GM19395 (cell line): Measurements from ENCODE around the gene TRAF3.

Experiments
- ATAC-seq: cut with Tn5 transposase; IDR thresholded peaks from one replicate; pipeline ENCODE4 v1.9.1; 2021; ENCODE audit warnings: mild to moderate bottlenecking, moderate library complexity; ENCODE audit not compliant: unreplicated experiment

TRAF3 gene

DNA sequence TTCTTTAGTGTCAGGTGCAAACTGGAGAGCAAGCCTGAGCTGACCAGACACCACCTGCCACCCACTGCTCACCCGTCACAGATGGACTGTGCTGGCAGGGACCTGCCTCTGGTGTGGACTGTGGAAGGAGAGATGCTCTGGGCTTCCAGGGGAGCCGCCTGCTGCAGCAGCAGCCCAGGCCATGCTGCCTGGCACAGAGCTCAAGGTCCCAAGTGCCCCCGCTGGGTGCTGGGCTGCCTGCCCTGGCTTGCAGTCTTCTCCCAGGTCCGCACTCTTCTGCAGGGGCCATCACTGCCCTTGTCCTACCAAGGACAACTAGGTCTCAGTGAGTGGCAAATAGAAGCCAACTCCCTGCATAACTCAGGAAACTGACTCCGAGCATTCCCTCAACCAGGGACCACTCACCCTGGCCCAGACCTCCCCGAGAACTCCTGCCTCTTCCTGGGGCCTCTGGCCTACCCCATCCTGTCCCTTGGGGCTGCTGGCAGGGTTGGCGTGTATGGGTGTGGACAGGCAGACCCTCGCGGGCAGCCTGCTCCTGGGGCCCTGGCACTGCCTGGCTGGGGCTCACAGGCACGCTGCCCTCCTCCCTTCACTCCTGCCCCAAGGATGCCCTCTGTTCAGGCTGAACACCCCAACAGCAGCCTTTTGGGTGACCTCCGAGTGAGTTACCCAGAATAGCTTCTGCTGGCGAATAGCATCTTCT lies 154.5 kb downstream of the TRAF3 start:
- ATAC-seq, result no peak

DNA sequence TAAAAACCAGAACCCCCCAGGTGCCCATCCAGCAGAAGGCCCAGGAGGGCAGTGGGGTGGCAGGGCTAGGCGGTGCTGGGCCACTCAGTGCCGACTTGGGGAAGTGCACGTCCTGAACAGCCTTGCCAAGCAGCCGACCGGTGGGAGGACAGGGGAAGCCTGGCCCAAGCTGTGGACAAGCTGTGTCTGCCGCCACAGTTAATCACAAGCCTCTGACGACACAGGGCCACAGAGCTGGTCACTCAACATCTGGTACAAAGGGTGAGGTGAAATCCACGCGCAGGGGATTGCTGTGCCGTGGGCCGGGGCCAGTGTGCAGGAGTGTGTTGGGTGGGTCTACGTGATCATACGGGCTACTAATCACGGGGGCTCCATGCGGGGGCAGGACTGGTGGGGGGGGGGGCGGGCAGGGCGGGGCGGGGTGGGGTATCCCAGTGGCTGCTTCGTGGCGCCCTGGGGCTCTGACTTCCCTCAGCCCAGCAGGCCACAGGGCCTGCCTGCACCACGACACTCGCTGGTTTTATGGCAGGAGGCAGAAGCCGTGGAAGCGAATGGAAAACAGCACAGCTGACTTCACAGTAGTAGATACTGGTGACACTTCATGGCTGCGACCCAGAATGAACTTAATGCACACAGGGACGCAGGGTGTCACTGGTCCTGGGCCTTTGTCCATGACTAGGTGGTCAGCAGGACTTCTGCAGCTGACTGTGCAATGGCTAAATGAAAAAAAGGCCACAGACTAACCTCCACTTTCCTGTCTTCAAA lies 155.4 kb downstream of the TRAF3 start:
- no peak for ATAC-seq

DNA sequence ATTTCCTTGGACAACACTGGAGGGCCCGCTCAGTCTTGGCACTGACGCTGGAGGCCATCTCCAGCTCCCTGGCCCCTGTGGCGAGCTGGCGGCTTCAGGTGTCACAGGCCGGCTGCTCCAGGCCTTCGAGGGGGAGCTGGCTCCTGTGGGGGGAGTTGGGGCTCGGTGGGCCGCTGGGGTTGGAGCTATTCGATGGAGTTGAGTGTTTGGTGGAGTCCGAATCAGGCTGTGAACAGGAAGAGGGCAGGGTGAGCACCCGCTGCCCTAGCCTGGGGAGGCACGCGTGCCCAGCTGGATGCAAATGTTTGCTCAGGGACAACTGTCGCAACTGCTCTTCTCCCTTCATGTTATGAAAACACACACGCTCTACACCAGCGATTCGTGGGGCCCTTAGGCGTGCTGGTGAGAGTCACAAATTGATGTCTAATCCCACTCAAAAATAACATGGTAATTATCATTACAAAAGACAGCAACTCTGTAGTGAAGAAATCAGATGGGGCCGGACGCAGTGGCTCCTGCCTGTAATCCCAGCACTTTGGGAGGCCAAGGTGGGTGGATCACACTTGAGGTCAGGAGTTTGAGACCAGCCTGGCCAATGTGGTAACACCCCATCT lies 156.5 kb downstream of the TRAF3 start:
- no peak for ATAC-seq

DNA sequence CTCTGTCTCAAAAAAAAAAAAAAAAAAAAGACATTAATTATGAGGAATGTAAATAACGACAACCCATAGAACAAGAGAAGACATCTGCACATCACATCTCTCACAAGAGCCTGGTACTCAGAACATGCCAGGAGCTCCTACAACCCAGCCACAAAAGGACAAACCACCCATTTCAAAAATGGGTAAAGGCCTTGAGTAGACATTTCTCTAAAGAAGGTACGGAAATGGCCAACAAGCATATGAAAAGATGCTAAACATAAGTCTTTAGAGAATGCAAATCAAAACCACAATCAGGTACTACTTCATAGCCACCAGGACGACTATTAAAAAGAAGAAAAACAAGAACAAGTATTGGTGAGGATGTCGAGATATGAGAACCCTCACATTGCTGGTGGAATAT lies 158.5 kb downstream of the TRAF3 start:
- no peak for ATAC-seq

DNA sequence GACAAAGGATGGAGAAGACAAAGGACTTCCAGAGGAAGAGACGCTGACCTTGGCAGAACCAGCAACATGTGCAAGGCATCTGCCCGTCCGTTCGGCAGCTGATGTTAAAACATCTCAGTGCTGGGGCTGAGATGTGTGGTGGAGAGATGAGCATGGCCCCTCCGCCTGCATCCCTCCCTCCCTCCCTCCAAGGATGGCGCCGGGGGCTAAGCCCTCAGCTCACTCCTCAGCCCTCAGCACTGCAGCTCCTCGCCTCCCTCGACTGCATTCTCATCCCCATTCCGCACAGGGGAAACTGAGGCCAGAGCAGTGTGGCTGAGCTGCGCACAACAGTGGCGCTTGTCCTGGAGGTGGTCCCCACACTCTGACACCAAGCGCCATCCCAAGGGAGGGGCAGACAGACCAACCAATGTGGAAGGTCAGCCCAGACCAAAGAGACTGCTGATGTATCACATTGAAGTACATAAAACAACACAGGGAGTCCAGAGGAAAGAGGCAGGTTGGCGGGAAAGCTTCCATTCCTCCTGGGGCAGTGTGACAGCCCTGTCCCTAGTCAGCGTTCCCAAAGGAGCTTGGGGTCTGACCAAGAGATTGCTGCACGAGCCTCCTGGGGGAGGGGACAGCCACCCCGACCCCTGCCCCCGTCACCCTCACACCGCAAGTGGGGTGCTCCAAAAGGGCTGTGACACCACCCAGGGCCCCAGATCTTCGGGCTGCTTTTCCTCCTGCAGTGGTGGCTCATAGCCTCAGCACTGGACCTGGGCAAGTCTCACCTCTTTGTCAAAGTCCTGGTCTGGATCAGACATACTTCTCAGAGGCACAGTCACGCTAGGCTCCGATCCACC lies 160.3 kb downstream of the TRAF3 start:
- no peak for ATAC-seq

DNA sequence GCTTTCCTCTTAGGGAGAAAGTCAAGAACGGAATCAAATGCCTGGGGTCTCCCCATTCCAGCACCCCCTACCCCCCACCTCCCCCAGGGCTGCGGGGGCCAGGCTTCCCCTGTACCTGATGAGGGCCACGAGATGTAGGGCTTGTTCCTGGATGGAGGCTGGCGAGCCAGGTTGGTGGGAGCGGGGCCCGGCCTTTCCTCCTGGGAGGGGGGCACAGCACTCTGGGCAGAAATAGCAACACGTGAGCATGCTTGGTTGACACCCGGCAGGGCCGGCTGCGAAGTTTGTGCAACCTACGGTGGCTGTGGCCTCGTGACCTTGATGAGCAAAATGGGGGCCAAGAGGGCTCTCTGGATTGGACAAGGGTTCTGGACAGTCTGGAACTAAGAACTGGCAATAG lies 160.9 kb downstream of the TRAF3 start:
- ATAC-seq, result no peak

DNA sequence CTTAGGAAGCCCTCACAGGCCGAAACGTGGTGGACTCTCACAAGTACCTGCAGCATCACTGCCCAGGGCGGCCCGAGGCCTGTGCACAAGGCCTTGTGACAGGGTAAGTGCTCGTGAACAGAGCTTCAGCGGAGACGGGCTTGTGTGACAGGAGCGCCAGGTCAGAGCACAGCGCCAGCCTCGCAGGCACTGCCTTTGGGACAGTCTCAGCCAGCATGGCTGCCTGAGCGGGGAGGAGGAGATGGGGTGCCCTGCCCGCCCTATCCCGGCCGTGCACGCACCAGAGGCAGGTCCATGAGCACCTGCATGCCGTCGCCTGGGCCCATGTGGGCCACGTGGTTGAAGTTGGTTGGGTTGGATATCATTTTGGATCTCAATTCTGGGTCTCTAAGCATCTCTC lies 162.1 kb downstream of the TRAF3 start:
- ATAC-seq, result no peak

DNA sequence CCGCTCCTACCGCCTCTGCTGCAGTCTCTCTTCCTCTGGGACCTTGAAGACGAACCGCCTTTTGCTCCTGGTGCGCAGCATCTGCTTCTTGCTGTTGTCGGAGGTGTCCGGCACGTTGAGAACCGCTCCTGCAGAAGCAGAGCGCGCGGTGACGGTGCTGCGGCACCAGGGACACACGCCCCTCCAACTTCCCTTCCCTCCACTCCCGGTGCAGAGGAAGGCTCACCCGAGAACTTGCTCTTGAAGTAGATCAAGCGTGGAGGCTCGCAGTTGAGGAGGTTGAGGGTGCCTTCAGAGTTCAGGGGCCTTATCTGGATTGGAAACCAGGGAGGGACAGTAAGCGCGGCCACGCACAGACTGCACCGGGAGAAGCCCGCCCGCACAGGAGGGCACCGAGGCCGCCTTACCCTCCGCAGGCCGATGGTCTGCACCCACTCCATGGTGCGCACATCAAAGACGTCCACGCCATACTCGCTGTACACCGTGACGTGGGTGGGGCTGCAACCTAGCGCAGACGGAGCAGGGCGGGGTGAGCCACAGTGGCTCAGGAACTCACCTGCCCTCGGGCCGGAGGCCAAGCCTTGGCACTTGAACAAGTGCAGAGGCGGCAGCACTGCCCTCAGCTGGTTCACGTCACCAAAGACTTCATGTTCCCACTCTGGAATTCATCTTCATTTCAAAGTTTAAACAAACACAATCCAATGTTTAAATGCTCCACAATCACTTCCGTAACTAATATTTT lies 162.7 kb downstream of the TRAF3 start:
- no peak for ATAC-seq

DNA sequence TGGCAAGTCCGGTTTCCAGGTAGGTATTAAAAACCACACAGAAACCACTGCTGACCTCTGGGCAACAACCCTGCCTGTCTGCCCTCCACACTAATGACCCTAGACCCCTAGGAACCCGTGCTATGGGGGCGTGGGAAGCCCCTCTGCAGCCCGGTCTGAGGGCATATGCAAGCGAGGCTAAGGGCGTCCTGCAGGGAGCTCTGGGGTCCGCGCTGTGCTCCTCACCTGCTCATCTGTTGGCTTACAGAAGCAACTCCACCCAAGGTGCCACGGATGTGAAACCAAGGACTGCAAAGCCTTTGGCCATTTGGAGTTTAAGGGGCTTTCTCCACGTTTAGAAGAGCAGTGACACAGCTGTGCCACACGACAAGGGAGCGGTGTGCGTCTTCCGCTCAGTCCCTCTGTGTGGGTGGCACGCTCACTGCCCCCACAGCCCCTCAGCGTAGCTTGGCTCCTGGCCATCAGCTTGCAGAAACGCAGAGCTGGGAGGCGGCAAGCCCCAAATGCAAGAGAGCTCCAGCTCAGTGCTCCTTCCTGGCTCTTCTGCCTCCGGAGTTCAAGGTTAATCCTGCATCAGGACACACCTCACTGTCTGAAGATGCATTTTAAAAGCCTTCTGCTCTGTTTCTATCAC lies 163.6 kb downstream of the TRAF3 start:
- ATAC-seq, result no peak

DNA sequence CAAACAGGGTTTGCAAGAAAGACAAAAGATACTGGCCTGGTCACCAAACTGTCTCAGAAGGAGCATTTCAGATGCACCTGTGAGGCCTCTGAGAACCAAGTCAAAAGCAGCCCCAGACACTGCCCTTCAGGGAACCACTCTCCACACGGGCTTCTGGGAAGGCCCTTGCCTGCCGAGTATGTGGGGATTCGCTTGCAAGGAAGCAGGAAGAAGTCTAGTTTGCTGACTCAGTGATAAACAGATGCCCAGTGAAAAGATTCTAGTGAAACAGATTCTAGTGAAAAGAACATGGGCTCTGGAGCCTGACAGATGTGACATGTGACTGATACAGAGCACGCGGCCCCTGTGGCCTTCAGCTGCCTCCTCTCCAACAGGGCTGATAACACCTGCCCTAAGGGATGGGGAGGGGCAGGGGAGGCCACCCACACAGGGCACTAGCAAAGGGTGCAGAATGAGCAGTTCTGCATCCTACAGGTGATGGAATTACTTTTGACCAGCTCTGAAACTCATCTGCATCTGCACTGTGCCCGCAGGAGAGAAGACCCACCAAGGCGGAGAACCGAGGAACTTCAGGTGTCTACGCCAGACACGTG lies 164.3 kb downstream of the TRAF3 start:
- ATAC-seq, result no peak

DNA sequence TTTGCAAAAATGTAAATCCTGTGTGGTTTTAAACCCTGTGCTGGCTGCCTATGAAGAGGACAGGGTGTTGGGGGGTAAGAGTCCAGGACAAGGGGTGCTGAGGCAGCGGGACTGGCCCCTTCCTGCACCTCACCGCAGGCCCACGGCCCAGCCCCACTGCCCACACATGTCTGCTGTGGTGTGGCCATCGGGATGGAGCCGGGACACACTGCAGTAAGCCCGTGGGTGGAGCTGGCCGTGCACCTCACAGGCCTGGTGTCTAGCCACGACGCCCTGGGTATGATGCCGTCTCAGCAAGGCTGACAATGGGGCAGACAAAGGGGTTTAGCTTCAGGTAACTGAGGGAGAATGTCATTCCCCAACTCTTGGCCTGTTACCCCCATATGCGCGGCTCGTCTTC lies 164.8 kb downstream of the TRAF3 start:
- no peak for ATAC-seq

DNA sequence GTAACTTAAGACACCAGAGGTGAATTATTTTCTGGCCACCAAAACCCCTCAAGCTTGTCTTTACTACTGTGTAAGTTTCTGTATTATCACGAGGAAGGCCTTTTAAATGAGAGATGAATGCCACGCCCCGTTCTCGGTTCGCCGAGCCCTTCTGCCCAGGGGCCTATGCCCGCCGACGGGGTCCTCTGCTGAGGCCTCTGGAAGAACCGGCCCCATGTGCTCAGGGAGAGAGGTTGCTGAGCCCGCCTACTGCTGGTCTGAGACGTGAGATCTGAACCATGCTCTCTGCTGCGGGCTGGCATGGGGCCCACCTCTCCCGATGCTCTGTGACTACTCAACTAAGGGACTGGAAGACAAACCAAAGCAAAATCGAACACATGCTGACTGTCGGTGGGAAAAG lies 166.2 kb downstream of the TRAF3 start:
- no peak for ATAC-seq

DNA sequence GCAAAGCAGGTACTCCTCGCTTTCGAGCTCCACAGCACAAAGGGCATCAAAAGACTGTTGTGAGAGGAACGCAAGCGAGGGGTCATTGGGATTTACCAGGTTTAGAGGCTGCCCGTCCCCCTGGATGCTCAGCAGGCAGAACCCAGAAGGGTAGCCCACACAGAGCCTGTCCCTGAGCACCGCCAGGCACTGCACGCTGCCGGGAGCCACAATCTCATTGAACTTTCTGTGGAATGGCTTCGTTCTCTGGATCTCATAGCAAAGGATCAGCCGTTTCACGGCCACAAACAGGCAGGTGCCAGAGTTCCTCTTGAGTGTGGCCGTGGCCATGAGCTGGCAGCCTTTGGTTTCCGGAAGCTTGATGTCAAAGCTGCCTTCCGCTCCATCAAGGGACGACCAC lies 166.7 kb downstream of the TRAF3 start:
- ATAC-seq, result no peak

DNA sequence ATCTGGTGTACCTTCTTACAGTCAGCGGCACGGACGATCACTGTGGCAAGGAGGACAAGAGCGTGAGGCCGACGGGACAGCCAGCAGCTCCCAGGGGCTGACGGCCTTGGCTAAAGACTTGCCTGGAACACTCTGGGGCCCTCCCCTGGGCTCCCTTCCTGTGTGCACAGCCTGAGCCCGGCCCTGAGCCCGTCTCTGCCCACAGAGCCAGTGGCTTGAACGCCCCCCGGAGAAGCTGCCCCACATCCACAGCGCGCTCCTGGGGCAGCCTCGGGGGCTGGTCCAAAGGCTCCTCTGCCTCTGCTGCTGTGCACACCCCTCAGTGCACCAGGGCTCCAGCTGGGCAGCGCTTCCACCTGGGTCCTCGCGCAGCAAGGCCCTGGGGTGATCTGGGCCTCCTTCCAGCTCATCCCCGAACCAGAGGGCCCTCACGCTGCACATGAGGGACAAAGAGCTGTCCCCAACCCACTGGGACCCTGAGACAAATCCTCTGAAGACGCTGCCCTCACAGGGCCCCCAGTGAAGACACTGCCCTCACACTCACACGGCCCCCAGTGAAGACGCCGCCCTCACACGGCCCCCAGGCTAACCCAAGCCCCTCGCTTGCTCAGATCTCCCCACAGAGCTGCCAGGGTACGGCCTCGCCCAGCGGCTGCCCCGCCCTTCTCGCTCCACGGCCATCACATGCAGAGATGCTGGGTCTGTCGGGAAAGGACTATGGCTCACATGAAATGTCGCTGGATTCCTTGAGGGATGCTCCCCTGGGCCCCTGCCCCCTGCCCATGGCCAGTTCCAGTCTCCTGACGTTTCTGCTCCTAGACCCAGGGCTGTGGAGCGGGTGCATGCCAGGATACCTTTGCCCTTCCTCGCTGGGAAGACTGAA lies 167.4 kb downstream of the TRAF3 start:
- no peak for ATAC-seq

DNA sequence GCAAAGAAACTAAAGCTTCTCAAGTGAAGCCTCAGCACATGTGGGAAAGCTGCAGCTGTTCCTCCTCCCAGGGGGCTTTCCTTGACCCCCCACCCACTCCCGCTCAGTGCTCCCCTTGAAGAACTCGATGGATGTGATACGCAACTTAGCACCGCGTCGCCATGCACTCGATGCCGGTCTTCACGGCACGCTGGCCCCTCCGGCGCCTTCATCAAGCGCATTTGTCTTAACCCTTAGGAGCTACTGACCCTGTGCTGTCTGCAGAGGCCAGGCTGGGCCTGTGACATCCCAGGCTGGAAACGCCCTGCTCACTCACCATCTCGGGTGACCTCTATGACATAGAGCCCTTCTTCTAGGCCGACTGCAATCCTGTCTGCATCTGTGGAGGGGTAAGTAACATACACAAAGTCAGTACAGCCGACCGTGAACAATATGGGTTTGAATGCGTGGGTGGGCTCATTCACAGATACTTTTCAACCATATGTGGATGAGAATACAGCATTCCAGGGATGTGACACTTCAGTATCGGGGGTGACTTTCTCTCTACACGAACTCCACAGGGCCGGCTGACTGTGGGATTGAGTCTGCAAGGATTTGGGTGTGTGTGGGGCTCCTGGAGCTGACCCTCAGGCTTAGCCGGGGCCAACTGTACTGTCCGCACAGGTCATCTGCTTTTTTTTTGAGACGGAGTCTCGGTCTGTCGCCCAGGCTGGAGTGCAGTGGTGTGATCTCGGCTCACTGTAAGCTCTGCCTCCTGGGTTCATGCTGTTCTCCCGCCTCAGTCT lies 168.3 kb downstream of the TRAF3 start:
- ATAC-seq, result no peak

DNA sequence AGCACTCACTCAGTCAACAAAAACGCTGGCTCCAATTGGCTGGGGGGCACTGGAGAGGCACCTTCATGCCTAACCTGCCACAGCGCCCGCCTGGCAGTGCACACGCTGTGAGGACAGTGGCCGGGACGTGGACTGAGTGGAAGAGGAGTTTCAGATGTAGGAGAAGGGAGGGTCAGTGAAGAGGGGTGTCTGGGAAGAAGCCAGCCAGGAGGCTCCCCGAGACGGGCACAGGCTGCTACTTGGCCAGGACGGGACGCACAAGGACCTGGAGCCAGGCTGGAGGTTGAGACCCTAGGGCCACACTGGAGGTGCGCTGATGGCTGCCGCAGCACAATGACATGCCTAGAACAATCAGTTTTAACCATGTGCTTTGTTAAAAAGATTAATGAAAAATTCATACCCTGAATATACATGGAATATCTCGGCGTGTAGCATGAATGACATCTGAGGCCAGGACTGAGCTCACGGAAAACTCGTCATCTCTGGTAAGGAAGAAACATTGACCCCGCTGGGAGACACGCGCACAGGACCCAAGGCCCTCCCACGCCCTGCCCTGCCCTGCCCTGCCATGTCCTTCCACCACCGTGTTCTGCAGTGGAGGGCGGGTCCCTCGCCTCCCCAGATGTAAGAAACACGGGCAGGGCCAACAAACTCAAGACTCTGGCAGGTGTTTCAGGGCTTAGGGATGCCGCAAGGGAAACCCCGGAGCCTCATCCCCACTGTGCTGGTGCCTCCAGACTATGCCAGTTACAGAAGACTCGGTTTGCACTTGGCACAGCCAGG lies 170.3 kb downstream of the TRAF3 start:
- no peak for ATAC-seq

DNA sequence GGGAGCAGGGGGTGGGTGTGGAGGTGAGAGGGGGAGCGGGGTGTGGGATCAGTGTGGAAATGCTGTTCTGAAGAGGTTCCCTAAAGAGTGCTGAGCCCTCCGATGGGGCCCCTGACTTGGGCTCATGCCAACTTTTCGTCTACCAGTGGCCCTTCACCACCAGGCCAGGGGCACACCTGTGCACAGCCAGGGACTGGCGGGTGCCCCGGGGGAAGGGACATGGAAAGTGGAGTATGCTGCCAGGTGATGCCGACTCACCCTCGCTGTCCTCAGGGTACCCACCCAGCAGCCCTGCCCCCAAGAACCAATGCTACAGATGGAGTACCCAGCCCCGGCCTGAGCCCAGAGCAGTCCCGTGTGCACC lies 171.4 kb downstream of the TRAF3 start:
- ATAC-seq, result no peak
